ENCODE measurements around the gene TBC1D4.

The TBC1D4 gene

DNA sequence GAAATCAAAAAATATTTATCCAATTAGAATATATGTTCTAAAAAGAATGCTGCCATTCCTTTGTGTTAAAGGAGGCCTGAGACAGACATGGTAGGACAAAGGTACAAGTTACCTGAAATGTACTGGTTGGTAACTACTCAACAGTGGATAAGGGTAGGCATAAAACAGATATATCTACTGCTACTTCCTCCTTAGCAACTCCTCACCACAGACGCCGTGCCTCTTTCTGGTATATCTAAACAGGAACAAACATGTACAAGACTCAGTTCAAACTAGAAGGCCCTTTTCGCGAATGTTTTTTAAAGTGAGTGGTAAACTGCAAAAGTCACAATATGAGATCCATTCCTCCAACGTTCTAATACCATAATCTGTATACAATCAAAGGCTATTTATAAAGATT is 86.9 kb downstream of the TBC1D4 start:
- in situ Hi-C loops (cut with MboI; ENCODE audit: low sequenced_read_pairs) = no loop called here

DNA sequence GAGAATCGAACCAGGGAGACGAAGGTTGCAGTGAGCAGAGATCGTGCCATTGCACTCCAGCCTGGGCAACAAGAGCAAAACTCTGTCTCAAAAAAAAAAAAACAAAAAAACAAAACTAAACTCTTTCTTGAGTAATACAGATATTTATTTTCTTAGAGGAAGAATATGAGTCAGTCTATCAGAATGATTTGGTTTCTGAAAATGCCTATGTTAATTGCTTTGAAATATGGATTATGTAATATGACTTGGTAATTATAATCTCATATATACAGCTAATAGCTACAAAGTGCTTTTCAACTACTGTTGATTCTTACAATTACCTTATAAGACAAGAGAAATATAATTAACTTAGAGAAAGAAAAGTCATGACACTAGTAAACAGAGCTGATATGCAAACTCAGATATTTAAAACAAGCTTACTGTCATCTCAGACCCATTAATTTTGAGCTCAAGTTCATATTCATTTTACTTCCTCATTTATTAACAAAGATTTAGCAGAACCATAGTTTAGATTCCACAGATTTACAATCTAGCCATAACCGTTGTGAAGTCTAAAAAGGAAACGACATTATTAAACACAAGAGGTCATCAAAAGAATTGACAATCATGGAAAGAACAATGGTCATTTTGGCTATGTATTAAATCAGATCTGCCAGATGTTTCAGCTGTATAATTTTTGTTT is 88.0 kb downstream of the TBC1D4 start:
- in situ Hi-C loops (cut with MboI; ENCODE audit: low sequenced_read_pairs) = no loop called here

DNA sequence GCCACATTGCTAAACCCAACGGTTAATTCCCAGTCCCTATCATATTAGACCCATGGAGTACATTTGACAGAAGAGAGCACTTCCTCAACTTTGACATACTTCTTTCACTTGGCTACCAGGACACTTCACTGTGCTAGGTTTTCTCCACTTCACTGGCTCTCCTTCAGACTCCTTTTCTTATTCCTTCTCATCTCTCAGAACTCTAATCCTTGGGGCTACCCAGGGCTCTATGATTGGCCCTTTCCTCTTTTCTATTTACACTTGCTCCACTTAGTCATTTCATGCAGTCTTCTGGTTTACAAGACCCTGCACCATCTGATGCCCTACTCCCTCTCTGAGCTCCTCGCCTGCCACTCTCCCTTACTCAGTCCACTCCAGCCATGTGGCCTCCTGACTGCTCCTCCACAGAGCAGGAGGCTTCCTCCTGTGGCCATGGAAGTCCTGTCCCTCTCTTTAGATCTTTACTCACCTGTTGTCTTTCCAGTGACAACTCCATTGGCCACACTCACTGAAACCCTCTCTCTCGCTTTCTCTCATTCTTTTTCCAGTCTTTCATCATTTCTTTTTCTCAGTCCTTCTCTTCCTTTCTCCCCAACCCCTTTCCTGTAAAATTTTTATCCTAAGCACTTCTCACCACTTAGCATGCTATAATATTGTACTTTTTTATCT is 90.4 kb downstream of the TBC1D4 start:
- in situ Hi-C loops (cut with MboI; ENCODE audit: low sequenced_read_pairs) = no loop called here

DNA sequence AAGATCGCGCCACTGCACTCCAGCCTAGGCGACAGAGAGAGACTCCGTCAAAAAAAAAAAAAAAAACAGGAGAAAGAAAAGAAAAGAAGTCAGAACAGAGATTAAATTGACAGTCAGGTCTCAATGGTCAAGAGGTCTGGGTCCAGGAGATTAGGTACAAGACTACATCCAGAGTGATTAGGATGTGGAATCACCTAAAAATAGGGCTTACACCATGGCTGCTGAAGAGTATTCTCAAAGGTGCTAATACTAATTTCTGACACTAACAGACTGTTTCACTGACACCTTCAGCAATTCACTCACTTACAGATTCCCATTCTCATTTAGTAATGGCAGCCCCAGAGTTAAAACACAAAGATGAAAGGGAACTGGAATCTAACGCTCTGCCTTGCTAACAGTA is 91.7 kb downstream of the TBC1D4 start:
- in situ Hi-C loops (cut with MboI; ENCODE audit: low sequenced_read_pairs) = no loop called here

DNA sequence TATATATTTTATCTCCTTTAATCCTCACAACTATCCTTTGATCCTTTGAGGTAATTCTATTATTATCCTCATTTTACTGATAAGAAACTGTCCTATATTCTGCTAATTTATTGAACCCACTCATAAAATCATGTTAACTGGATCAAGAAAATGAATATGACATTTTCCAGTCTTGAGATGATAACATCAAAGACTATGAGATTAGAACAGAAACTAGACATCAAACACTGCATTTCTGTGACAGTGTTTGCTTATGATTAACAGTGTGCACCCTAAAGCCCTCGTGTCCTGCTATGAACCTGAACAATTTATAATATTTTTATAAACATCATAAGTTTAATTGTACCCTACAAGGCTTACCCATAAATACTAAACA is 96.3 kb downstream of the TBC1D4 start:
- in situ Hi-C loops (cut with MboI; ENCODE audit: low sequenced_read_pairs) = no loop called here

DNA sequence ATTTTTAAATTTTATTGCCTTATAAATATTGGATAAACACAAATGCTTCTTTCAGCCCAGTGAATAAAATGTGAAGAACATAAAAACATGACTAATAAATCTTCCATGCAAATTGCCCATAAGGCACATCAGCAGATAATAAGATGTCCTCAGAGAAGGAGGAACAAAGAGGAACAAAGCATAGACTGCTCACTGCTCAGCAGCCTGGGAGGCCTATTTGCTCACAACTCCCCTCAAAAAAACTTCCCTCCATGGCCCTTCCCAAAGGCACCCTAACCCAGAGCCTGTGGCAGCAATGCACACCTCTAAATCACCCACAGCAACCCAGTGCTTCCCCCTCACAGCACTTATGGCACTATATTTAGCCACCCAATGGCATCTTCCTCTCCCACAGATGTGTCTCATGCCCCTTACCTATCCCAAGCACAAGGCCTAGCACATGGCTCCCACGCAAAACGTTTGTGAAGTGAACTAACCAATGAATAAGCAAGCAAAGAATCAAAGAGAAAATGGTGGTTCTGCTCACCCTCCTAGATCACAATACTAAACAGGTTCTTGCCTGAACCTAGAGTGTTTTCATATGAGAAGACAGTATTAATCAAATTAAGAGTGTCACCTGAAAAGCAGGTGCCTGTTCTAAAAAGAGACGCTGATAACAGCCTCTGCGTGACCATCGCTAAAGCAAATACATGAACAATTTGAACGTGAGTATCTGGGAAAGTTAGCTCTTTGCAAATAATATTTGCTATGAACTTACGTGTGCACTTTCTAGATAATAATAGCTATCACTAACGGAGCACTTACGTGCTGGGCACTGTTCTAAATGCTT is 96.9 kb downstream of the TBC1D4 start:
- in situ Hi-C loops (cut with MboI; ENCODE audit: low sequenced_read_pairs) = no loop called here

DNA sequence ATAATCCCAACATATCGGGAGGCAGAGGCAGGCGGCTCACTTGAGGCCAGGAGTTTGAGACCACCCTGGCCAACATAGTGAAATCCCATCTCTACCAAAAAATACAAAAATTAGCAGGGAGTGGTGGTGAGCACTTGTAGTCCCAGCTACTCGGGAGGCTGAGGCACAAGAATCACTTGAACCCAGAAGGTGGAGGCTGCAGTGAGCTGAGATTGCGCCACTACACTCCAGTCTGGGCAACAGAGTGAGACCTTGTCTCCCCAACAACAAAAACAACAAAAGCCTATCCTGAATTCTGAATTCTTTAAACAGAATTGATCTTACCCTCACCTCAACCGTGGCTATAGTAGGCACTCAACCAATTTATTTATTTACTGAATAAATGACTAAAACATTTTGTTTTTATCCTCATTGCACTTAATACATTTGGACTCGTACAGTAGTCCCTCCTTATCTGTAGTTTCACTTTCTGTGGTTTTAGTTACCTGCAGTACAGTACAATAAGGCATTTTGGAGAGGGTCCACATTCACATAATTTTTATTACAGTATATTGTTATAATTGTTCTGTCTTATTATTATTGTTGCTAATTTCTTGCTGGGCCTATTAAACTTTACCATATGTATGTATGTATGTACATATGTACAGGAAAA is 98.8 kb downstream of the TBC1D4 start:
- in situ Hi-C loops (cut with MboI; ENCODE audit: low sequenced_read_pairs) = no loop called here

DNA sequence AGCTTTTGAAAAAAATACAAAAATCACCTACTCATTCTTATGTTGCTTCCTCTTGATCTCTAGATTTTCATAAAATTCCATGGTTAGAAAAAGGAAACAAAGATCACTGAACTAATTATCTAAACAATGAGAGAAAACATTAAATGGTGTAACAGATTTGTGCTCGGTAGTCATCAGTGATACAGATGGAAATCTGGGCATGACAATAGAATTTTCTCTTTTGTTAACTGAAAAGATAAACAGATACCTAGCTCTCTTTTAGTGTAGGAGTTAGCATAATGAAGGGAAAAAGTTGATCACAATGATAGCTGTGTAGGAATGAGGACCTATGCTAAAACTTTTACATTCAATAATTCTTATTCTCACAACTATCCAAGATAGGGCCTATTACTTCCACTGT is 103.7 kb downstream of the TBC1D4 start:
- in situ Hi-C loops (cut with MboI; ENCODE audit: low sequenced_read_pairs) = no loop called here

DNA sequence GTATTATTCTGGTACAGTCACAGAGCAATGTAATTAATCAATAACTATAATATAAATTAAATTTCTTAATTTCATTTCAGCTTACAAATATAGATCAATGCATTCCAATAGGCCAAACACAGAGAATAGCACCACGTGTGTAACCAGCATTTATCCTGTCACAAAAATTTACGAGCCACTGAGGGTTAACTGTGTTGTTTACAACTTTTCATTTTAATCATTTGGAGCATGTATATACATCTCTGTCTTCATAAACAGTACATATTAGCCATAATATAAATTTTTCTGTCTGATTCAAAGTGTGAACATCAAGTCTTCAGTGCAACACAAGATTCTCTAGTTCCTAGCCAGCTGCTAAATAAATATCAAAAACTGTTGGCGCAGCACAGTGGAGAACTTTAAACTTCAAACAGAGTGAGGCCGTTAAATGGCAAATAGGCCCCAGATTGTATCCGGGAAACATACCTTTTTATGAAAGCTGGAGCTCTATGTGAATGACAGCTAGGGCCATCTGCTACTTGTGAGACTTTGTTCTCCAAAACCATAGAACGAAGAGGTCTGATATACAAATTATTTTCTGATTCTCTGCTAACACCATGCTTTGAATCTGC is 105.1 kb downstream of the TBC1D4 start:
- in situ Hi-C loops (cut with MboI; ENCODE audit: low sequenced_read_pairs) = no loop called here

DNA sequence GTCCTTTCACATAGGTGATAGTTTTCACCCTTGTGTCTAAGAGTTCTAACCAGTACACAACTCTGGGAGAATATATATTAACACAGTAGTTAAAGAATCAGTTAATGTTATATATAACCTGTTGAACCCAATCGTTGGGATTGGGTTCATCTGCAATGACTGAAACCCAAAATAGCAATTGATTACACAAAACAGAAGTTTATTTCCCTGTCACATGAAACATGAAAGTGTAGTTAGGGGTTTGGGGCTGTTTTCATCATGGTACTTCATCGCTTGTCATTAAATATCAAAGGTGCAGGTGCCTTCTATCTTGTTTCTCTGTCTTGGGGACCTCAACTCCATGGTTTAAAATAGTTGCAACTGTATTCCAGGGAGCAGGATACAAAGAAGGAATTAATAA is 106.6 kb downstream of the TBC1D4 start:
- in situ Hi-C loops (cut with MboI; ENCODE audit: low sequenced_read_pairs) = no loop called here

DNA sequence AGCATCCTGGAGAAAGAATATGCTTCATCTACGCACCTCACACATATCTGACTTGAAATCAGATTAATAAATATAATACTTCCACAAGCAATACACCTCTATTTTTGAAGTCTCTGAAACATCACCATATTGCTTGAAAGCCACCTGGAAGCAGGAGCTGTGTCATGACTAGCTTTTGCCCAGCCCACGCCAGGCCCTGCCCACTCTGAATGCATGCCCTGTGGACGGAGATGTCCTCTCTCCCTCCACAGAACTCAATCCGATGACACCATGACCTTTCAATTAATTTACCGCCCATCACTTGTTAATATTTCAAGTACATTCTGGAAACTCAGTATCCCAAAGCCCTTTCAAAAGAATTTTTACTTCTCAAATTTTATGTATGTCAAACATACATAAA is 108.0 kb downstream of the TBC1D4 start:
- in situ Hi-C loops (cut with MboI; ENCODE audit: low sequenced_read_pairs) = no loop called here

DNA sequence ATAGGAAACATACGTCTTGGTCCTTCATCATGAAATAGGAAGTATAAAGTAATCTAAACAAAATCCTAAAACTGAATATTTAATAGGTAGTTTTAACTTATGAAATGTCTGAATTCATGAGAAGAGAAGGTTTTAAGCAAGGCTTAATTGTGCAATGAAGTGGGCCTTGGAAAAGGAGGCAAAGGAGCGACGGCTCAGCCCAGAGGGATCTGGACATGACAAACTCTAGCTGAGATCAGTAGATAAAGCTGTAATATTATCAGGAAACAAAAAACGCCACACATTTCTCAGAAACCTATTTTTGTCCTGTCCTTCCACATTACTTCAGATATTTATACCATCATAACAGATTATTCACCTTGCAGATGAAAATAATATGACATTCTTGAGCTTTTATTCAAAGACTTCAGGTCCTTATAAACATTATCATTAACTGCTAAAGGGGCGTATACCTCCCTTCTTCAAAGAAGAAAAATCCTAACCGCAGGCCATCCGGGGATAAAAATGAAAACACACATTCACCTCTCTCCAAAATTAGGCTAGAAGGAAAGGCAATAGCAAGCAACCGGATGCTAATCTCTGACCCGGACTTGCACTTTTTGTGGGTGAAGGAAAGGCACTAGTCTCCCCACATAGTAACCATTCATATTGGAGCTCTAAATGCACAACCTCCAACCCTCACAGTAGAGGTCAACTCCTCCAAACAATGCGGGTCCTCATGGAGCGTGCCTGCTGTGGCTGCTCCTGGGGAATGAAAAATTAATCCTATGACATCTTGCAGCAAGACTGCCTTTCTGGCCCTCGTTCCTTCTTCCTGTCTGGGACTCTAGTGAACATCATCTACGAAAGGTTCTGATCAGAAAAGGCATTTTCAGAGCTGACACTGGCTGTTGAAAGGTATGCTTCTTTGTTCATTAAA is 108.8 kb downstream of the TBC1D4 start:
- in situ Hi-C loops (cut with MboI; ENCODE audit: low sequenced_read_pairs) = no loop called here

DNA sequence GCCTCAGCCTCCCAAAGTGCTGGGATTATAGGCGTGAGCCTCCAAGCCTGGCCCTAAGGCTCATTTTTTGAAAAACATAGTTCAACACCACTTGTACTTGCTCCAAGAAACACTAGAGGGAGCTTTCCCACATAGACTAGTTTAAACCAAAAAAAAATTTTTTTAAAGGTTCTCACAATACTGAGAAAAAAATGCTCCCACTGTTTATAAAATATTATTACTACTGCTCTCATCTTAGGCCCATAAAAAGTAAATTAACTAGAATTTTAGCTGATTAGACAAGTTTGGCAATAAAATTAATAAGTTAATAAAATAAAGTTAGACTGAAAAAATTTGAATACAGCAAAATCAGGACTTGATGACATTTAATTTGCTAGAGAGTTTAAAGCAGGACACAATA is 109.5 kb downstream of the TBC1D4 start:
- in situ Hi-C loops (cut with MboI; ENCODE audit: low sequenced_read_pairs) = no loop called here

DNA sequence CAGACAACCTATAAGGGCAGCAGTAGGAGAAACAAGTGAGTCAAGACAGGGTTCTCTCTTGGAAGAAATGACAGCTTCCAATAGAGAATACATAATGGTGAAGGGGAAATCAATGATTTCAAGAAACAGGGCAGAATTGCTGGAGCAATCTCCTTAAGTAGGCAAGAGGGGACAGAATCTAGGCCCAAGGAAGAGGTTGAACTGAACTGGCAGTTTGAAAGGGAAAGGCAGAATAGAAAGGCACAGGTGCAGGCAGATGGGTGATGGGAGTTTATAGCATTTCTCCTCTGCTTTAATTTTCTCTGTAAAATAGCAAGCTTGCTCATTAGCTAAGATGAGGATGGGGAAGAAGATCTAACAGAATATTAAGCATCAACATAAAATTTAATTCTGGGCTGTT is 110.8 kb downstream of the TBC1D4 start:
- in situ Hi-C loops (cut with MboI; ENCODE audit: low sequenced_read_pairs) = no loop called here

DNA sequence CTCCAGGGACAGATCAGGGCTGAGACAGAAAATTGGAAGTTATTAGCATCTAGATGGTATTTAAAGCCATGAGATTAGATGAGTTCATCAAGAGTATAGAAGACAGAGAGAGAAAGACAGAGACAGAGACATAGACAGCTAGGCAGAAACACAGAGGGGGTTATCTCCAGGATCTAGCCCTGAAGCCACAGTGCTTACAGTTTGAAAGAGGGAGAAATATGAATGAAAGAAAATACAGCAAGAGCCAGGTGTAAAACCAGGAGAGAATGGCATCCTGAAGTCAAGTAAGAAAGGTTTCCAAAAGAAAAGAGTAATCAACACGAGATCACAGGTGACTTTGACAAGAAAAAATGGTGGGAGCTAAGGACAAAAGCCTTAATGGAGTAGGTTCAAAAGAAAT is 111.2 kb downstream of the TBC1D4 start:
- in situ Hi-C loops (cut with MboI; ENCODE audit: low sequenced_read_pairs) = no loop called here

DNA sequence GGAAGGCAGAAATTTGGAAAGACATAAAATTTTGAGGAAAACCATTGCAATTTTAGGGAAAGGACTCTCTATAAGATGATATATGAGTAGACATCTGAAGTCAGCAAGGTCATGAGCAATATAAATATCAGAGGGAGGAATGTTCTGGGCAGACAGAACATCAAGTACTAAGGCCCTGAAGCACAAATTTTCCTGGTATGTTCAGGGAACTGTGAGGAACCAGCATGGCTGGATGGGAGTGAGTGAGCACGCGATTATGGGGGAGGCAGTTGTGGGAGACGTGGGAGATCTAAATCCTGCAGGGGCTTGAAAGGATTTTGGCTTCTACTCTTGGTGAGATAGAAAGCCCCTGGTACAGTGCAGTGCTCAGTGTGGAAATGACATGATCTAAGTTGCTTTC is 112.0 kb downstream of the TBC1D4 start:
- in situ Hi-C loops (cut with MboI; ENCODE audit: low sequenced_read_pairs) = no loop called here

DNA sequence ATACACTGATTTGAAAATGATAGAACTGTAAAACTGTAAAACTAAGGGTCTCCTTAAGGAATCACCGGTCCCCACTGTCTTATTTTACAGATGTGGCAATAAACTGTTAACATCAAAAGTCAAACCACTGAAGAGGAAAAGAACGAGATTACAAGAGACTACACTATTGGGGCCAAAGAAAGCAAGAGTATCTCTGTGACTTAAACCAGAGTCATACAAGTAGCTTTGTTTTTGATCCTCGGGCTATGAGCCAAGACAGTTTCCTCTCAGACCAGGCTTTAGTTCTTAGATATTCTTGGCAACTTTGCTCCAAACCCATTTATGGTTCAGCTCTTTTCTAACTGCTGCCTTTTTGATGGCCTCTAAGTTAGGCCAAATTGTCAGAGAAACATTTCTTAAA is 113.8 kb downstream of the TBC1D4 start:
- in situ Hi-C loops (cut with MboI; ENCODE audit: low sequenced_read_pairs) = no loop called here

DNA sequence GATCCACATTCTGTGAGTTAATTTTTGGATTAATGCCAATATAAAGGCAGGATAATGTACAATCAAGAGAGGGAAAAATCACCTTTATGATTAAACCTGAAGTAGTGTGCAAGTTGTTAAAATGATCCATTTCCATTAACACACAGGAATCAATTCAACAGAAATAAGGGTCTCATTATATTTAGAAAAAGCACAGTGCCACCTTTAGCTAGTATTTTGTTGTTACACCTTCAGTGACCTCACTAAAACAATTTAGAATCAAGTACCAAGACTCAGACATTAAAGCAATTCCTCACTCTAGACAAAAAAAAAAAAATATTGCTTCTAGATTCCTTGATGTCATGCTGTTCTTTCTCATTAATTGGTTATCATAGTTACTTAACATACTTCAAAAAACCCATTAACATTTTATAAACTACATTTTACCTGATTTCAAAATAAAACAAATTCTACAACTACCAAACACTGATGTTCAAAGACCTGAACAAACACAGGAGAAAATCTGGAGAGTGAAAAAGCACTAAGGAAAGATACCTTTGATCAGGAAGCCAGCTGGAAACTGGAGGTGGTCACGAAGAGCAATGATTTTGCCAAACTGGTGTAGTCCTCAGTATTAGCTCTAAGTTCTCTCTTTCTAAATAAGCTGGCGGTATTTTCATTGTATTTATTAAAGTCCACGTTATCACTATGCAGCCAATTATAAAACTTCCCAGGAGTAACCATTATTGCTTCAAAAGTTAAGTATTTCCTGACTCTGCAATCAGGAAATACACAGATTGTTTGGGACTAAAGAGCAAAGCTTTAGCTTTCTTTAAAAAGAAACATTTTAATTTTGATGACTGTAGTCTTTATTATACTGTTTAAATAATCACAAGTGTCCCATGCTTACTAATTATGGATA is 115.3 kb downstream of the TBC1D4 start:
- in situ Hi-C loops (cut with MboI; ENCODE audit: low sequenced_read_pairs) = no loop called here

DNA sequence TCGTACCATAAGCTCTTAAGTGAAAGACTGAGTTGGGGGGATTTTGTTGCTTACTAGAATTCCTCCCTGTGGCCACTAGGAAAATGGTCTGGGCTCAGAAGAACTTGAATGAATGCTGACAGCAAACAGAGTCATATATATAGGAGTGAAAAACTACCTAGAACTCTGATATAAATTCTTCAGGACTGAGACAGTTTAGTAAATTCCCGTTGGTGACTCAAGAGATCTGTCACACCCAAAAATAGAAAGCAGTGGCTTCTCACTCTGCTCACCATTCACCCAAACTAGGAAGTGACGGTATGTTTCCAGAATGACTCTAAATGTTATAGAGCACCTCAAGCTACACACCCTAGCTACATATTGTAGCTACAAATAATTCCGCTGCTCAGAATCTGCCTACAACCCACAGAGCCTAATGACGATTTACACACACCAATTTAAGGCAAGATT is 116.2 kb downstream of the TBC1D4 start:
- in situ Hi-C loops (cut with MboI; ENCODE audit: low sequenced_read_pairs) = no loop called here

Measured in hTERT RPE-1 (cell line).